Small intestine (tissue), 7 donors: ENCODE results near the gene ATP5PB. TPM values are rescaled to one million over a fixed set of nuclear protein-coding genes. Genes with fewer than 3 reads are reported as not detected.

Source experiments
- DNase-seq, 2 donors: peaks; one replicate each; pipeline versions ENCODE4 v3.0.0 to v3.0.0-alpha.2; 2013
- FAIRE-seq: peaks from 2 replicates; lab custom pipeline; 2012; peaks lifted over from hg19 to GRCh38; lab: Jason Lieb, UNC
- H3K27ac ChIP-seq, 3 donors: one replicate each; pipeline ENCODE4 v1.5.1; 2013; ENCODE audit warnings: low read length in 2 of 3, mild to moderate bottlenecking in 2 of 3, control low read depth in 1 of 3, inconsistent platforms in 1 of 3, low read depth in 1 of 3, moderate library complexity in 1 of 3
- H3K27me3 ChIP-seq, 3 donors: one replicate each; pipeline ENCODE4 v1.6.1; 2013; ENCODE audit warnings: low read length in 3 of 3, inconsistent platforms in 1 of 3; ENCODE audit not compliant: control insufficient read depth in 3 of 3, insufficient read depth in 3 of 3
- H3K36me3 ChIP-seq, 3 donors: one replicate each; pipeline ENCODE4 v1.6.1; 2013; ENCODE audit warnings: low read length in 3 of 3, inconsistent platforms in 1 of 3, low read depth in 1 of 3, mild to moderate bottlenecking in 1 of 3, moderate library complexity in 1 of 3; ENCODE audit not compliant: control insufficient read depth in 3 of 3, insufficient read depth in 2 of 3
- H3K4me1 ChIP-seq, 3 donors: one replicate each; pipeline ENCODE4 v1.6.1; 2013; ENCODE audit warnings: low read length in 2 of 3, inconsistent platforms in 1 of 3, low read depth in 1 of 3, mild to moderate bottlenecking in 1 of 3, moderate library complexity in 1 of 3; ENCODE audit not compliant: control insufficient read depth in 3 of 3, insufficient read depth in 2 of 3
- H3K4me3 ChIP-seq, 3 donors: one replicate each; pipeline ENCODE4 v1.5.1; 2013; ENCODE audit warnings: low read length in 3 of 3, control low read depth in 1 of 3, inconsistent platforms in 1 of 3, low read depth in 1 of 3, mild to moderate bottlenecking in 1 of 3, moderate library complexity in 1 of 3
- H3K9me3 ChIP-seq, 2 donors: one replicate each; pipeline ENCODE4 v1.6.1; 2013; ENCODE audit warnings: low read depth in 1 of 2, low read length in 1 of 2; ENCODE audit not compliant: control insufficient read depth in 2 of 2, insufficient read depth in 1 of 2
- WGBS, 3 donors: extraction: QIAGEN DNeasy Blood & Tissue Kit; methylation state at CpG; one replicate each; pipeline ENCODE4 v1.1.7; 2013; 5-methylcytosine and 5-hydroxymethylcytosine counted together
- polyA plus RNA-seq, 4 donors: library from polyadenylated mRNA; stranded (reverse) in 3 of 4; unstranded in 1 of 4; fragments of 200-250 nt in 3 of 4; fragments of 120-200 nt in 1 of 4; gene quantifications; one replicate each; pipeline versions ENCODE4 v1.2.1 to v1.2.3, GENCODE V29; 2013
- donor health status: healthy with polysubstance abuse.
- donor health status: control.
- donor health status: control.
- donor health status: Bipolar disorder and iron deficiency.
- donor health status: healthy.

Gene ATP5PB
- polyA plus RNA-seq, 4 donors = 334 to 589 (median 509) TPM

DNA sequence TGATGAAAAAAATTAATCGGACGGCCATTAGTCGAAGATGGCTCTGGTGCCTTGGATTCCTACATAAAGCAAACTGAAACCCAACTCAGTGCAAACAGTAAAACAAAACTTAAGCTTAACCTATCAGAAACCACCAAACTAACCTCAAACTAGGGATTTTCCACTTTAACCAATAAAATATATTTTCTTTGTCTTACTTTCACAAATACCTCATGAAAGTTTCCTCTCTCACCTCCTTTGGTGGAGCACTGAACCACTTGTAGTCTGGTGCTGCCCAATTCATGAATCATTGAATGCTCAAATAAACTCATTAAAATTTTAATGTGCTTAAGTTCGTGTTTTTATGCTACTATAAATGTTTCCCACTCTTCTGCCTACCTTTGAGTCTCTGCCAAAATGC is 47.1 kb downstream of the ATP5PB start:
- H3K9me3 ChIP-seq = no peaks in the 10 kb centered on the region
- H3K4me1 ChIP-seq = no peaks in the 10 kb centered on the region
- no peak overlapping the region for H3K4me3 ChIP-seq
- H3K27ac ChIP-seq = no peak overlapping the region
- no peaks in the 10 kb centered on the region for H3K36me3 ChIP-seq
- no peak for DNase-seq
- WGBS, 3 donors = 73 to 77% (median 75%) methylated on average over 4 of the region's 4 CpGs
- no peak for FAIRE-seq
- H3K27me3 ChIP-seq = no peaks in the 10 kb centered on the region

GRCh38 chr1:111497592-111497991 is 48.3 kb downstream of the ATP5PB start:
- H3K4me3 ChIP-seq = no peak overlapping the region
- no peaks in the 10 kb centered on the region for H3K4me1 ChIP-seq
- H3K27ac ChIP-seq = no peak overlapping the region
- FAIRE-seq (no peak), DNase-seq (no peak)
- 59 to 74% (median 69%) methylated on average over 5 of the region's 5 CpGs for WGBS, 3 donors
- no peaks in the 10 kb centered on the region for H3K36me3 ChIP-seq
- H3K27me3 ChIP-seq = no peaks in the 10 kb centered on the region
- H3K9me3 ChIP-seq = no peaks in the 10 kb centered on the region

- Histone ChIP-seq H3K36me3 (no peaks in the 10 kb centered on the region), H3K4me1 (no peaks in the 10 kb centered on the region), H3K27me3 (no peaks in the 10 kb centered on the region), H3K9me3 (no peaks in the 10 kb centered on the region), H3K27ac (no peak overlapping the region), H3K4me3 (no peak overlapping the region)
- no peak for FAIRE-seq
- DNase-seq = no peak
- WGBS, 3 donors = 89 to 93% (median 91%) methylated on average over 5 of the region's 5 CpGs
Observed at GRCh38 chr1:111499026-111499785, 49.9 kb downstream of the ATP5PB start.

DNA sequence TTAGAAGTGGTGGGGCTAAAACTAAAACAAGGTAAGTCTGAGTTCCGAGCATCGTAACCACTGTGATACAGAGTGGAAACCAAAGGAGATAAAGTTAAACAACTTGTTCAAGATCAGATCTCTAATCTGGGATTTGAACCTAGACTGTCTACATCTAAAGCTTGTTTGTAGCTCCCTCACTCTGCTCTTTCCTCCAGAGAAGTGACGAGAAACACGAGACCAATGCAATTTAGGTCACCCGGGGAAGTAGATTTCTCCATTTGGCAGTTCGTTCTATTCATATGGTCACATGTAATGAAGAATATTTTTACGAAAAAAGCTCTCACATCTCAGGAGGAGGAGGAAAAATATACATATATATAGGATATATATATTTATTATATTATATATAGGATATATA is 52.4 kb downstream of the ATP5PB start:
- no peaks in the 10 kb centered on the region for H3K9me3 ChIP-seq
- DNase-seq (no peak), FAIRE-seq (no peak)
- no peak overlapping the region for H3K27ac ChIP-seq
- no peaks in the 10 kb centered on the region for H3K36me3 ChIP-seq
- H3K4me1 ChIP-seq = no peaks in the 10 kb centered on the region
- 75 to 87% (median 83%) methylated on average over 7 of the region's 7 CpGs for WGBS, 3 donors
- no peaks in the 10 kb centered on the region for H3K27me3 ChIP-seq
- no peak overlapping the region for H3K4me3 ChIP-seq

DNA sequence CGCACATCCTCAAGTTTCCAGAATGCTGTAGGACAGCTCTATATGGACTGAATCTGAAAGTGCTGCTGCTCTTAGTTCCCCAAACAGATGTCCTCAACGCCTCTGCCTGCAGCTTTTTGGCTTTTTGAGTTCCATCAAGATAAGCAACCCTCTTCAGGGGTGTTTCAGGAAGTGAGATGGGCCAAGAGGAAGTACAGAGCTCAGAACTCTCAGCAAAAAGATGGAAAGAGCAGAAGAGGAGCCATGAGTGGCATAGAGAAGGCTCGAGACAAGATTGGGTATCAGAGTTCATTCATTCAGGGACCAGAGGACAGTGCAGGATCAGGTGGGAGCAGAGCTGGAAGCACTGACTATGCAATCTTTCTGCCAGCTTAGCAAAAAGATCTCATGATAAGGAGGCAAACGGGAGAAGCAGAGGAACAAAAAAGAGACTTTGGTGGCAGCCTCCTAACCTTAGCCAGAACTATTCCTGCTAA is 54.4 kb downstream of the ATP5PB start, which contains the start of the genes ADORA3 and TMIGD3:
ADORA3 (minus strand) TSS at position 49 of the 476 bp plus-strand sequence. CDS start 279 bp downstream, outside the sequence.
TMIGD3 (minus strand) TSS at position 49 of the 476 bp plus-strand sequence. CDS start 279 bp downstream, outside the sequence.
- H3K4me3 ChIP-seq = no peak within 1 kb of the TSS

DNA sequence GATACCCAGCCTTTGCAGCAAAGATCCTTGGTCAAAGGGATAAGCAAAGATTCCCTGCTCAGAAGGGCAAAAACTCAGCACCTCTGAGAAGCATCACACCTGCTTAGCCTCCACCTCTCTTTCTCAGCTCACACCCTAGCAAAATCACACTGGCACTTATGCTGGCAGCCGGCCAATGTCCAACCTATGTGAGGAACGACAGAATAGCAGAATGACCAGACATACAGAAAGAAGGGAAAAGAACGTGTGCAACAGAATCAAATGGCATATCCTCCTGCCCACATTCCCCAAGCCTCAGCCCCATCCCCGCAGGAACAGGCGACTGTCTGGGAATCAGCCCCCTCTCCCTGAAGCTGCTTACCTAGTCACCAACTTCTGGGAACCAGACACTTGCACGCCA is 54.8 kb downstream of the ATP5PB start:
- Histone ChIP-seq H3K27me3 (no peaks in the 10 kb centered on the region), H3K4me3 (no peak overlapping the region), H3K9me3 (no peaks in the 10 kb centered on the region), H3K27ac (no peak overlapping the region), H3K4me1 (peaks cover 0 to 19% (median 5%) of the 10 kb centered on the region in 3 donors), H3K36me3 (no peaks in the 10 kb centered on the region)
- FAIRE-seq (no peak), DNase-seq (no peak)
- WGBS, 3 donors = 59 to 79% (median 65%) methylated on average over 6 of the region's 6 CpGs

More for the DNA sequence above, 54.4 kb downstream of the ATP5PB start, which contains the start of the genes ADORA3 and TMIGD3:
- no peak for FAIRE-seq
- peak within 1 kb of the TSS in 2 of 3 donors; percentile 2 to 82 for H3K27ac ChIP-seq
- 53 to 55% (median 54%) methylated on average over 4 of the region's 4 CpGs for WGBS, 3 donors
- H3K36me3 ChIP-seq = no peaks in the 10 kb centered on the region
- H3K9me3 ChIP-seq = no peaks in the 10 kb centered on the region
- DNase-seq = no peak
- no peaks in the 10 kb centered on the region for H3K27me3 ChIP-seq
- H3K4me1 ChIP-seq = peaks cover 0 to 15% (median 2%) of the 10 kb centered on the region in 3 donors

GRCh38 chr1:111505641-111506119 is 56.4 kb downstream of the ATP5PB start:
- no peaks in the 10 kb centered on the region for H3K27me3 ChIP-seq
- DNase-seq (no peak), FAIRE-seq (no peak)
- H3K27ac ChIP-seq = peak overlapping the region in 1 of 3 donors; percentile 50
- no peak overlapping the region for H3K4me3 ChIP-seq
- H3K4me1 ChIP-seq = peaks cover 0 to 27% (median 6%) of the 10 kb centered on the region in 3 donors
- H3K9me3 ChIP-seq = no peaks in the 10 kb centered on the region
- H3K36me3 ChIP-seq = no peaks in the 10 kb centered on the region
- 74 to 90% (median 80%) methylated on average over 6 of the region's 6 CpGs for WGBS, 3 donors

DNA sequence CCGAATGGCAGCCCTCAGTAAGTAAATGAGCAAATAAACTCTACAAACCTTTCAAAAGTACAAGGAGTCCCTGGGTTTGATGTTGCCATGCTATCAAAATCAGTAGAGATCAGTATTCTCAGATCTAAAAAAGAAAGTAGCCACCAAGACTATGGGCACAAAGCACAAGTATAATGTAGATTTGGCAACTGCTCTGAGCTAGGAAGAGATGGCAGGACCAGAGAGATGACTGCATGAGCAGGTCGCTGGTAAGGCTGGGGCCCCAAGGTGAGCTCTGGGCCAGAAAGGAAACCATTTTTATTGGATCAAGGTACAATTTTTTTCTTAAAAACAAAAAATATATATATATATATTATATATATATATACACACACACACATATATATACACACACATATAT is 57.3 kb downstream of the ATP5PB start:
- 39 to 64% (median 52%) methylated on average over 2 of the region's 2 CpGs for WGBS, 3 donors
- Histone ChIP-seq H3K27ac (peak overlapping the region in 1 of 3 donors; percentile 34), H3K27me3 (no peaks in the 10 kb centered on the region), H3K36me3 (no peaks in the 10 kb centered on the region), H3K9me3 (no peaks in the 10 kb centered on the region), H3K4me3 (no peak overlapping the region), H3K4me1 (peaks cover 0 to 30% (median 6%) of the 10 kb centered on the region in 3 donors)
- FAIRE-seq (no peak), DNase-seq (no peak)
